Lower leg skin (tissue), 4 donors: Measurements from ENCODE around the gene QSOX1. TPM values are rescaled to one million over a fixed set of nuclear protein-coding genes. Genes with fewer than 3 reads are reported as not detected.

Source experiments
- DNase-seq, 2 donors: peaks; one replicate each; pipeline ENCODE4 v3.0.0-alpha.2; 2019; ENCODE audit warnings: low spot score in 2 of 2
- H3K4me3 ChIP-seq: fragments of 200-600 bp; sonication (generic); 2 replicates; pipeline ENCODE4 v1.5.1; 2017; ENCODE audit warnings: mild to moderate bottlenecking, low read depth; ENCODE audit not compliant: poor library complexity, severe bottlenecking
- CTCF ChIP-seq, 3 donors: fragments of 450-650 bp; IDR thresholded peaks; one replicate each; pipeline ENCODE4 v1.5.1; 2016; ENCODE audit warnings: antibody characterized with exemption in 3 of 3, mild to moderate bottlenecking in 3 of 3, moderate library complexity in 2 of 3
- POLR2A ChIP-seq, 2 donors: fragments of 450-650 bp; IDR thresholded peaks; one replicate each; pipeline ENCODE4 v1.6.1; 2016 to 2017; ENCODE audit warnings: antibody characterized with exemption in 2 of 2, mild to moderate bottlenecking in 1 of 2, moderate library complexity in 1 of 2
- WGBS, 2 donors: methylation state at CpG; one replicate each; pipeline ENCODE4 v1.1.5; 2018; 5-methylcytosine and 5-hydroxymethylcytosine counted together
- intact Hi-C: fragments of 100-400 bp; cut with DNase I; formaldehyde crosslinking; loops from one replicate; pipeline ENCODE4 v1.15.0; 2023; ENCODE audit warnings: low total_unique reads
- total RNA-seq, 4 donors: library from RNA; depleted of rRNA; stranded (reverse); fragments of >200 nt; gene quantifications; one replicate each; pipeline ENCODE4 v1.1.0, GENCODE V29; 2016

Gene QSOX1
- total RNA-seq, 4 donors from 2014 or later: 77.7 to 90.3 (median 87.3) TPM

- TF ChIP-seq CTCF (IDR thresholded peaks at IDR 0.05) (no peak), POLR2A (IDR thresholded peaks at IDR 0.05) (no peak)
- 13 to 17% methylated on average over 10 of the region's 10 CpGs for WGBS, 2 donors
- intact Hi-C loops: no loop called here
- H3K4me3 ChIP-seq: no peak overlapping the region
- DNase-seq: no peak
These were observed 84.8 kb downstream of the QSOX1 start for GRCh38 chr1:180239145-180240096.

DNA sequence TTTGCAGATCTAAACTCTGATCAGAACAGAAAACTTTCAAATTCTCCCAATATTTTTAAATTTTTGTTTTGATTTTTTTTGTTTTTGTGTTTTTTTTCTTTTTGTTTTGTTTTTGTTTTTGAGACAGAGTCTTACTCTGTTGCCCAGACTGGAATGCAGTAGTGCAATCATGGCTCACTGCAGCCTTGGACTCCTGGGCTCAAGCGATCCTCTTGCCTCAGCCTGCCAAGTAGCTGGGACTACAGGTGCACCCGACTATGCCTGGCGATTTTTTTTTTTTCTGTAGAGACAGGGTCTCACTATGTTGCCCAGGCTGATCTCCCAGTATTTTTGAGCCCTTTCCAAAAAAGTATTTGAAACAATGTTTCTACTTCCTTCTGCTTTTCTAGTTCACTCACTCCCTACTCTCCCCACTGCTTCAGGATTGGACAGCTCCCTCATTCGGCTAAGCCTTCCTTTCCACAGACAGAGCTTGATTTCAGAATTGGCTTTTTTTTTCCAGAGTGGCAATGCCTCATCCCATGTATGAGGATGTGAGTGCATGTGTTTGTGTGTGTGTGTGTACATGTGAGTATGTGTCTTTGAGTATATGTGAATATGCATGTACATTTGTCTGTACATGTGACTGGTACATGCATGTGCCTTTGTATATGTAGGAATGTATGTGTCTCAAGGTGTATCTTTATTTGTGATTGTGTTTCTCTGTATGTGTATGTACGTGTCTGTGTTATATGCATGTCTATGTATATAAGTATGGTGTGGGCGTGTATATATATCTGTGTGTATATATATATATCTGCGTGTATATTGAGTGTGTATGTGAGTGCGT is 87.3 kb downstream of the QSOX1 start:
- no peak for TF ChIP-seq CTCF (IDR thresholded peaks at IDR 0.05)
- TF ChIP-seq POLR2A (IDR thresholded peaks at IDR 0.05): no peak
- no peak overlapping the region for H3K4me3 ChIP-seq
- intact Hi-C loops: no loop called here
- DNase-seq: no peak
- 68 to 71% methylated on average over 8 of the region's 8 CpGs for WGBS, 2 donors

- WGBS, 2 donors: 88 to 91% methylated on average over 11 of the region's 11 CpGs
- intact Hi-C loops: no loop called here
- DNase-seq: no peak
These were observed 89.0 kb downstream of the QSOX1 start for GRCh38 chr1:180243517-180244221.

DNA sequence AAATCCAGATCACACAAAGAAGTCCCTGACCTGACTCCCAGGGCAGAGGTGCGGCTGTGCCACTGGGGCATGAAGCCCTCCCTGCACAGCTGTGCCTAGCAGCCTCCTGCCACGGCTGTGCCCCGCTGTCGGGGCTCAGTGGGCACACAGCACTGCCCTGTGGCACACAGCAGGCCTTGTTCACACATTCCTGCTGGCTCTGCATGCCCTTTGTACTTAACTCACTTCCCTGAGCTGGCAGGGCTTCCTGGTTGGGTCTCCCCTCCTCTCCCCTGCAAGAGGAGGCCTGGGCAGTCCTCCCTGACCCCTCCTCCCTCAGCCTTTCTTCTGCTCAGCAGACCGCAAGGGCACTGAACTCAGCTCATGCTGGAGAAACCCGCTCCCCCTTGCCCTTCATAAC is 90.2 kb downstream of the QSOX1 start:
- 84 to 93% methylated on average over 6 of the region's 6 CpGs for WGBS, 2 donors
- intact Hi-C loops: no loop called here
- no peak overlapping the region for H3K4me3 ChIP-seq
- TF ChIP-seq CTCF (IDR thresholded peaks at IDR 0.05) (no peak), POLR2A (IDR thresholded peaks at IDR 0.05) (no peak)
- no peak for DNase-seq

More at GRCh38 chr1:180243517-180244221, 89.0 kb downstream of the QSOX1 start:
- TF ChIP-seq POLR2A (IDR thresholded peaks at IDR 0.05) (no peak), CTCF (IDR thresholded peaks at IDR 0.05) (no peak)
- no peak overlapping the region for H3K4me3 ChIP-seq

DNA sequence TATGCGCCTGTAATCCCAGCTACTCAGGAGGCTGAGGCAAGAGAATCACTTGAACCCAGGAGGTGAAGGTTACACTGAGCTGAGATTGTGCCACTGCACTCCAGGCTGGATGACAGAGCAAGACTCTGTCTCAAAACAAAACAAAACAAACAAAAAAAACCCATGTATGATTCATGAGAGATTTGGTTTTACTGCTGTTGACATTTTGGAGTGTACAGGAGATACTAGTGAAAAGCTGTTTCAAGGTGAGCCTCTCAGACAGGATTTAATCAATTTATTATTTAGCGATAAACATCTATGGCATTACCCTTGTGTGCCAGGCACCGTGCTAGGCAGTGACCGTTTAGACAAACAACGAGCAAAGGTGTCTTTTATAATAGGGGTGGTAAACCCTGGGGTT is 91.9 kb downstream of the QSOX1 start:
- H3K4me3 ChIP-seq: no peak overlapping the region
- no peak for DNase-seq
- TF ChIP-seq POLR2A (IDR thresholded peaks at IDR 0.05): no peak
- no peak for TF ChIP-seq CTCF (IDR thresholded peaks at IDR 0.05)
- 93 to 94% methylated on average over 5 of the region's 5 CpGs for whole genome bisulfite sequencing, 2 donors
- intact Hi-C loops: no loop called here
